Gastroesophageal sphincter (tissue), 2 donors: ENCODE results near the gene LDLRAD1.

Experiments
- POLR2A ChIP-seq, 2 donors: fragments of 450-650 bp; IDR thresholded peaks; one replicate each; pipeline ENCODE4 v1.6.1; 2017; ENCODE audit warnings: antibody characterized with exemption in 2 of 2, mild to moderate bottlenecking in 2 of 2, moderate library complexity in 1 of 2
- POLR2AphosphoS5 ChIP-seq: sonication (generic); formaldehyde crosslinking; IDR thresholded peaks from one replicate; pipeline ENCODE4 v1.6.1; 2017; ENCODE audit warnings: antibody characterized with exemption

DNA sequence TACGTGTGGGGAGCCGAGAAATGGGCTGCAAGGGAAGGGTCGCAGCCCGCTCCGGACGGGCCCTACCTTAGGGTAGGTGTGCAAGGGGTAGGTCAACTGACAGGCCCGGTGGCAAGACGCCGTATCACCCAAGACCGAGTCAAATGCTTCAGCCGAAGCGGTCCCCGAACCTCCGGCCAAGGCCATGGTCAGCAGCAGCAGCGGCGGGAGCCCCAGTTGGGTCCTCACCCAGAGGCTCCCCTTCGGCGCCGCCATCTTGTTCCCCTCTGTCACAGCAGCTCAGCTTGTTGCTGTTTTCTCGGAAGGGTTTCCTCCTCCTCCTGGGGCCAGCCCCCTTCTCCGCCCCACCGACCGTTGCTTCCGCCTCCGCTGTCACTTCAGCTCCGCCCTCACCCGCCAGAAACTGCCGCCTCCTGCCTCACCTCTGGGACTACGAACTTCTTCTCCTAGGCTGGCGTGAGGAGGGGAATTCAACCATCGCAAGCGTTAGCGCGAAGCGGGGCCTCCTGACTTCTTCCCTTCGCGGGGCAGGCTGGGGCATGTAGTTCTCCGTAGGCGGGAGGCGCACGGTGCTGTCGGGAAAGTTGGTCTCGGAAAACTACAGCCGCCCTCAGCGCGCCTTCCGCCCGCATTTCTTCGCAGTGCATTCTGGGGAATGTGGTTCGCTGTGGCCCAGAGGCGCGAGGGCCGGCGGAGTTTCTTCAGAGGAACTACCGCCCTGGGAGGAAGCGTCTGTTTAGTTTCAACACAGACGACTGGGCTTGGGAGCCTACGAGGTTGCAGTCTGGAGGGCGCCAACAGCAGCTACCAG, 35.2 kb upstream of the LDLRAD1 start, which contains the start of the genes TCEANC2 and TMEM59:
- TF ChIP-seq POLR2AphosphoS5 (peak; percentile 87), POLR2A (IDR thresholded peaks at IDR 0.05) (peak; percentile 52 to 66)
